ENCODE data around the gene AFF2.
"Not testable (repeated sequence)": the region's sequence is repeated elsewhere in the genome, so short reads cannot be mapped to it uniquely, and the experiment has no call there.

The AFF2 gene

DNA sequence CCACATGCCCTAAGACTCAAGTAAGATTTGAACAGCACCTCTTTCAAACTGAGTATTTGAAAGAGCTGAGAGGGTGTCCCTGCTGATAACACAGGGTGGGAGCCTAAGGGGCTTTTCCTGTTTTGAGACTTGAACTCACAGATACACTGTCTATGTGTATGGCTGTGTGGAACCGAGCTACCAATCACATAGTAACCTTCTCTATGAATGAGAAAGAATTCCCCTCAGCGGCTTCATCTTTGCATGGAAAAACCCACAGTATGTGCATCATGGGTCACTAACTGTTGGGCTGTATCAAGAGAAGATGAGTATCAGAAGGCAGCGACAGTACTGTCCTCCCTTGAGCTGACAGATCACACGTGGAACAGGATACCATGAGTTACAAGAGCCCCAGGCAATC is 336.3 kb downstream of the AFF2 start:
- no peak for DNase-seq

- no peak for DNase-seq
Measured at GRCh38 chrX:148850631-148851030, 350.2 kb downstream of the AFF2 start.

DNA sequence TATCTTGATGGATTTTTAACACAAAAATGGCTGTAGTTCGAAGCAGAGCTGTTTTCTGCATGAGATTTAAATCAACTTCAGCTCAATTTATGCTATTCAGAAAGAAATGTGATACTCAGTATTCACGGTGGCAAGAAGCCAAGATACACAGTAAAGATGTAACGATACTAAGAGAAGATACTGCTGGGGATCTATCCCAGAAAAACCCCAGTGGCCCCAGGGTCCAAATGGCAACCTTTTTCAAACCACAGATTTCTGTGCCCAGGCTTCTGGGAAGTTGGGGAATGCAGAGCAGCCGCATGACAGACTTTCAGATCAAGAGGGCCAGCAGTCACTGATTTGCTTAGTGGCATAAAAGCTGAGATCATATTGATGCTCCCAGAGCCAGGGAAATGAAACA is 353.9 kb downstream of the AFF2 start:
- DNase-seq, result no peak

DNA sequence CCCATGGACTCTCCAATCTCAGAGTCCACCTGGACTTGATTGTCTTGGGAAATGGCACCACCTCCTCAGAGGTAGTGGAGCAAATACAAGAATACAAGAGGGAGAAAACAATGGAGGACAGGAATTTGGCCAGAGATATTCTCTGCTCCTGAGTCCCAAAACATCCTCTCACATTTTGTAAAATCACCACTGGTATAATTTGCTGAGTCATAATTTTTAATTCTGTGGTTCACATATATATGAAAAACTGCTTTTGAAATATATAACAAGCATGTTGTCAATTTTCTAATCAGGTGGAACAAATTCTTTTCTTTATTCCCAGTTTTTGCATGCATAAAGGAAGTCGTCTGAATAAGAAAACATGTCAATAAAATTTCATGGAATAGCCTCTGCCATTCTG is 356.1 kb downstream of the AFF2 start:
- DNase-seq, result no peak

- DNase-seq, result no peak
Measured at GRCh38 chrX:148865277-148866210, 365.1 kb downstream of the AFF2 start.

DNA sequence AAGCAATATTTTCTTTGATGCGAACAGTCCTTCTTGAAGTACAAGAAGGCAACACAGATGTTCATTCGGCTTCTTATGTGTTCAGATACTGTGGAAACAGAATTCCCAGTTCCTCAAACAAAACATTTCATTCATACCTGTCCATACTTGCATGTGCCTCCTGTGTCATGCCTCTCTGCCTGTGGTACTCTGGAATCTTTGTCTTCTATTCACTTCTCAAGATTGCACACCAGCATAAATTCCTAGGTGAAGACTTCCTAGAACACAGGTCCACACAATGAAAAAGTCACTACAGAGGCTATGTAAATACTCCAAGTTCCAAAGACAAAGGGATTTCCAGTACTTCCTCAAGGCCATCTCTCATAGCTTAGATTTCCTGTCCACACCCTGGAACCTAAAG is 367.2 kb downstream of the AFF2 start:
- no peak for DNase-seq

DNA sequence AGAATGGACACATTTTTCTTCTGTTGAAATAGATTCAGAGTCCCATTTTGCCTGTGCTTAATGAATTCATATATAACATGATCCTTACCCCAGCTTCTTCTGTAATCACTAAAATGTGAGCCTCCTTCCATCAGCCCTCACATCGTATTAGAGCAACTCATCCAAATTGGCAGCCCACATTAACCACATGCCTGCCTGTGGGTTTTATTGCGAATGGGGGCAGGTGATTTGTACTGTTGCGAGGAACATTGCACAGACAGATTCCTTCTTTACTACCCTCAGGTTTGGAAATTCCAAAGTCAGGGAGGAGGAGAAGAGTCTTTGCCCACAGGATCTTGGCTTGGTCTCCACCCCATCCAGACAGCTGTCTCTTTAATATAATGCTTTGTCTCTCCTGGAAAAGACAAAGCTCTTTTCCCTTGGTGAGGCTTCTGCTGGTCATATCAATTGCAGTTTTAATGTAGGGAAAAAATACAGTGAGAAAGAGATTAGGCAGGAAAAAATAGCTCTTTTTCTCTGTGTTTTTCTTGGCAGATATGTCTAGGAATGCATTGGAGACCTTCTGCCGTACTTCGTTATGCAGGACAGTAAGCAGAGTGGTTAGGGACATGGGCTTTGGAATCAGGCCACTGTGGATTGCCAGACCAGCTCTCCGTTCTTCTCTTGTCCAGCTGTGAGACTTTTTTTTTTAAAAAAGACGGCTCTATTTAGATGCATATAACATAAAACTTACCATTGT is 371.2 kb downstream of the AFF2 start:
- DNase-seq, result no peak

DNA sequence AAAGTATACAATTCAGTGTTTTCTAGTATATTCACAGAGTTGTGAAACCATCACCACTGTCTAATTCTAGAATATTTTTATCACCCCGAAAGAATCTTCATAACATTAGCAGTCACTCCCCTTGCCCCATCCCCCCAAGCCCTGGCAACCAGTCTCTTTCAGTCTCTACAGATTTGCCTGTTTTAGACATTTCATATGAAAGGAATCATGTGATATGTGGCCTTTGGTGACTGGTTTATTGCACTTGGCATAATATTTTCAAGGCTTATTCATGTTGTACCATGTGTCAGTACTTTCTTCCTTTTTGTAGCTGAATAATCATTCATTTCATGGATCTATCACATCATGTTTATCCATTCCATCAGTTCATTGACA is 371.7 kb downstream of the AFF2 start:
- no peak for DNase-seq

DNA sequence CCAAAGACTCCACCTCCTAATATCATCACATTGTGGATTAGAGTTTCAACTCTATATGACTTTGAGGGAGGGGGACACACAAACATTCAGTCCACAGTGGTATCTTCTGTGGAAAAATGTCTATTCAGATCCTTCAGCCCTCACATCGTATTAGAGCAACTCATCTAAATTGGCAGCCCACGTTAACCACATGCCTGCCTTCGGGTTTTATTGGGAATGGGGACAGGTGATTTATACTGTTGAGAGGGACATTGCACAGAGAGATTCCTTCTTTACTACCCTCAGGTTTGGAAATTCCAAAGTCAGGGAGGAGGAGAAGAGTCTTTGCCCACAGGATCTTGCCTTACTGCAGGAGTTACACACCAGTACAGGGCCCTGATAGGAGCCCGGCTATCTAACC is 372.5 kb downstream of the AFF2 start:
- DNase-seq, result no peak

DNA sequence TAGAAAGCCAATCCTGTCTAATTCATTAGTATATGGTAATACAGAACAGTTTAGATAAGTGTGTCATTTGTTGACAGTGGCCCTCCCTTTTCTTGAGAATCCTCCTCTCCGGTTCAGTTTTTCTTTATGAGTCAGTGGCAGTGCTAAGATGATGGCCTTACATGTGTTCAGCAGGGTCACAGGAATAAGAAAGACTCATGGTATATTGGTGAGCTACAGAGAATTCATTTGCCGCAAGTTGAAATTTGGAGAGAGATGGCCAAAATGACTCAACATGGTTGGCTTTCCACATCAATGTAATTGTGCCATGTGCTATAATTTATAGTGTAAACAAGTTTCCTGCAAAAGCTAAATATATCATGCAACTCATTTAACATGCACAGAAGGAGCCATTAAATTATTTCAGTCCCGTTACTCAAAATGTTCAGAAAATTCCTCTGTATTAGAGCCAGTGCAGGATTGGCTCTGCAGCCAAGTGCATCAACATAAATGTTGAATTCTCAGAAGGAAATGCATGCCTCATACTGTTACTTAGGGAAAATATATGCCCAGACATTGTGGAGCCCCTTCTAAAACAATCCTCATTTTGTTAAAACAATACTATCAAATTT is 374.3 kb downstream of the AFF2 start:
- DNase-seq, result no peak

DNA sequence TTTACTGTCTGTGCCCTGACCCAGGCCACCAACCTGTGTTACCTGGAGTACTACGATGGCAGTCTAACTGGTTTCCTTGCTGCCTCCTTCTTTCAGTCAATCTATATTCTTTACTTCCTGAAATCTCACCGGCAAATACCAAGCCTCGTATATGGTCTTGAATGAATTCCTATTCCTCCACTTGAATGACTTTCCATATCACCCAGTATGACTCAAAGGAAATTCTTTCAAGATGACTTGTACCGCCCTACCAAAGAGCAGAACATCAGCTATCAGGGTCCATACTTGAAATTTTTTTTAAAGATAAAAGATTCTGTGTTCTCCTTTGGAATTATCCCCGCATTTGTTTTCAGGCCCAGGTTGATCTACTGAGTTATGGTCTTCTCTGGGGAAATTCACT is 378.0 kb downstream of the AFF2 start:
- no peak for DNase-seq

GRCh38 chrX:148885203-148885602 is 384.8 kb downstream of the AFF2 start:
- no peak for DNase-seq

- DNase-seq, result no peak
Measured at GRCh38 chrX:148893395-148893794, 393.0 kb downstream of the AFF2 start.

DNA sequence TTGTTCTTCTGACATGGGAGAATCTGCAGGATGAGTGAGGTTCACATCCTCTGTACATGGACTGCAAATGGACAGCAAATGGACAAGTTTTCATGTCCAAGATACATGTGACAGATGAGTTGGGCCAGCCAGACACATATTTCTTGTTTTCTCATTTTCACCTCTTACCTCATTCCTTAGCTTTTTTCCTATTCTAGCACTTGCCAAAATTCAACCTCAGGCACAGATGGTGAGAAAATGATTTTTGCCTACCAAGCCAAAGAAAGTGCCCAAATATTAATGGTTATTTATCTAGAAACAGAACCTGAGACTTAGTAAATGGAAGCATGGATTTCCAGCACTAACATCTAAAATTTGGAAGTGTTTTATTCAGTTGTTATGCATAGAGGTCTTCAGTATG is 402.2 kb downstream of the AFF2 start:
- no peak for DNase-seq

DNA sequence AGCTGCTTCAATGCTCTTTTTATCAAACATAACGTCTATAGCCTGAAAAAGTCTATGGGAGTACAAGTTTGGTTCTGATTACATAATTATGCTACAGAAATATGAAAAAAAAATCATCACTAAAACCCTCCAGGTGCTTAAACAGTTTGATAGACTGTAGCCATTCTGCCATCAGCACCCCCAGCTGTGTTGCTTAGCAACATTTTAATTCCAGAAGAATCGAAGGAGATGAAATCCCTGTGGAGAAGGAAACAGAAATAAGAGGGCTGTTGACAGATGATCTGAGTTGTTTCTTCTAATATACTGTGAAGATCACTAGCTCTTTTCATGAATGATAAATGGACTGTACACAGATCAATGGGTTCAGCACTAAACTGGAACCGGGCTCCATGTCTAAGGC is 402.8 kb downstream of the AFF2 start:
- no peak for DNase-seq

DNA sequence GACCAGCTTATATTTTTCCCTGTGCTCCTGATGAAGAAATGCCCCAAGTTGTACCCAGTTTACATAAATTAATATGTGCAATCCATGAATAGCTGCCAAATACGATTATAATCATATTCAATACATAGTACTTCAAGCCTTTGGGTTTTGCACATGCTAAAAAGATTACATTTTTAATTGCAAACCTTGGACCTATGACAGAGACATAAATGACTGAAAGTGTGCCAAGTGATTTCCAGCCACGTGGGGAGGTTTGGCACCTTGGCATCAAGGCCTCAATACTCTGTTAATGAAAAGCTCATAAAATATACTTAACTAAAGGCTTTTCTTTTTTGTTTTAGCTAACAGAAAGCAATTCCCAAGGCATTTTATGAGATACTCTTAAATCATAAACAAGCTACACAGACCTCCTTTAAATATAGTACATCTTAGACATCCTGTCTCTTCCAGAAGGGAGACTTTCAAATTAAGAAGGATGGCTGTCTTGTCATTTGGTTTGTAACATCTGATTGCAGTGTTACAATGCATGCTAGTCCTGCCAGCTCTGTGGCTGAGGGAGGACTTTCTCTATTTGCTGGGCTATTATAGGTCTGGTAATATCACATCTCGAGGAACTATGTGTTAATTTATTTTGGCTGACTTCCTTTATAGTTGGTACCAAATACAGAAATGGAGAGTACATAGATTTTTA is 404.1 kb downstream of the AFF2 start:
- DNase-seq, result no peak

DNA sequence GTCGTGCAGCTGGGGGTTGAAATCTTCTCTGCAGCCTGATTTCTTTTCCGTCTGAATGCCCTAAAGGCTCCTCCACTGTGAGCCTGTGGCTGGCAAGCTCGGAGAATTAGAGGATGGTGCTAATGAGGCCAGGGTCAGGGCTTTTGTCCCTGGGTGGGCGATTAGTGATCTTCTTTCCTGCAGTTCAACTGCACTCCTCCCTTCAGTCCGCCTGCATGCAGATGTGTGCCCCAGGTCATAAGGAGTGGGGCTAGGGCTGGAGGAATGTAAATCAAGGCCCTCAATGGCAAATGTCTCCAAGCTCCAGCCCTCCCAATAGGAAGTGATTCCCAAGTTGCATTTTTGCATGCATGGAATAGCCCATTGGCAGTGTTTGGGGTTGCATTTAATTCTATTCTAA is 405.0 kb downstream of the AFF2 start:
- no peak for DNase-seq

GRCh38 chrX:148906628-148907027 is 406.2 kb downstream of the AFF2 start:
- not testable (repeated sequence) for DNase-seq

- DNase-seq, result no peak
Measured at GRCh38 chrX:148909758-148910157, 409.3 kb downstream of the AFF2 start.

GRCh38 chrX:148913971-148914370 is 413.6 kb downstream of the AFF2 start:
- DNase-seq, result no peak

- no peak for DNase-seq
Measured at GRCh38 chrX:148914783-148915182, 414.4 kb downstream of the AFF2 start.

- DNase-seq, result no peak
Measured at GRCh38 chrX:148915474-148915873, 415.1 kb downstream of the AFF2 start.
